CD4-positive, alpha-beta T cell (primary cell): ENCODE data around the gene FAM163B. TPM values are rescaled to one million over a fixed set of nuclear protein-coding genes. Genes with fewer than 3 reads are reported as not detected.

Experiments used
- ATAC-seq: fragments of 200-7000 bp; cut with Tn5 transposase; one replicate; pipeline ENCODE4 v1.10.0; 2022; ENCODE audit warnings: mild to moderate bottlenecking; ENCODE audit not compliant: poor library complexity
- CTCF ChIA-PET: fragments of 350-600 bp; sonication (Branson Sonifier 250); formaldehyde crosslinking; loops from one replicate; lab custom pipeline; 2021; ENCODE audit warnings: antibody characterized with exemption, inconsistent platforms; lab: Charles Lee
- POLR2A ChIA-PET: fragments of 350-600 bp; sonication (Branson Sonifier 250); formaldehyde crosslinking; loops from one replicate; lab custom pipeline; 2021; ENCODE audit warnings: antibody characterized with exemption, inconsistent platforms; lab: Charles Lee
- DNase-seq, 14 experiments: peaks; one replicate each; pipeline ENCODE4 v3.0.0-alpha.2; 2013 to 2020; ENCODE audit warnings: mixed read lengths in 2 of 14
- H3K27ac ChIP-seq, 2 donors: one replicate each; pipeline versions ENCODE4 v1.5.1 to v1.7.0; 2013; ENCODE audit warnings: low read length in 2 of 2, low read depth in 1 of 2, mild to moderate bottlenecking in 1 of 2
- H3K27me3 ChIP-seq, 2 experiments: 1 replicate in 1 of 2; 2 replicates in 1 of 2; pipeline versions ENCODE4 v1.6.1 to v1.7.0; 2013; ENCODE audit warnings: low read length in 2 of 2, control low read depth in 1 of 2, mild to moderate bottlenecking in 1 of 2, moderate library complexity in 1 of 2; ENCODE audit not compliant: insufficient read depth in 2 of 2, control insufficient read depth in 1 of 2
- H3K36me3 ChIP-seq: one replicate; pipeline ENCODE4 v1.6.1; 2013; ENCODE audit warnings: low read length, control low read depth; ENCODE audit not compliant: insufficient read depth
- H3K4me1 ChIP-seq: one replicate; pipeline ENCODE4 v1.6.1; 2013; ENCODE audit warnings: low read length, control low read depth; ENCODE audit not compliant: insufficient read depth
- H3K4me3 ChIP-seq: one replicate; pipeline ENCODE4 v1.5.1; 2013; ENCODE audit warnings: mild to moderate bottlenecking, low read length, moderate library complexity
- H3K9me3 ChIP-seq, 2 experiments: 1 replicate in 1 of 2; 2 replicates in 1 of 2; pipeline versions ENCODE4 v1.6.1 to v1.7.0; 2013; ENCODE audit warnings: low read length in 2 of 2, mild to moderate bottlenecking in 2 of 2, control low read depth in 1 of 2, moderate library complexity in 1 of 2; ENCODE audit not compliant: control insufficient read depth in 1 of 2, insufficient read depth in 1 of 2
- H3K27ac Mint-ChIP-seq: one replicate; pipeline ENCODE4 v1.8.0; 2020; ENCODE audit warnings: mixed read lengths
- H3K27me3 Mint-ChIP-seq: one replicate; pipeline ENCODE4 v1.8.0; 2021; ENCODE audit warnings: mixed read lengths
- H3K36me3 Mint-ChIP-seq: one replicate; pipeline ENCODE4 v1.8.0; 2021; ENCODE audit warnings: low read depth, mixed read lengths
- H3K4me1 Mint-ChIP-seq: one replicate; pipeline ENCODE4 v1.8.0; 2021; ENCODE audit warnings: low read depth, mixed read lengths
- H3K4me3 Mint-ChIP-seq: one replicate; pipeline ENCODE4 v1.8.0; 2020; ENCODE audit warnings: mild to moderate bottlenecking, mixed read lengths
- H3K9me3 Mint-ChIP-seq: one replicate; pipeline ENCODE4 v1.8.0; 2020; ENCODE audit warnings: mixed read lengths
- intact Hi-C, 2 experiments: fragments of 100-400 bp; cut with DNase I in 1 of 2; cut with micrococcal nuclease in 1 of 2; formaldehyde crosslinking; loops; one replicate each; pipeline versions ENCODE4 v1.15.1 to v1.9.0; 2023 to 2025; cut with DNase I, micrococcal nuclease
- total RNA-seq, 174 experiments: library from RNA in 2 of 174; stranded (reverse) in 2 of 174; gene quantifications; one replicate each; pipeline ENCODE4 v1.2.3 and lab custom pipeline; 2021 to 2026
- TF ChIP-seq, protein P1 (sequence below): fragments of 200-600 bp; IDR thresholded peaks from one replicate; pipeline ENCODE4 v1.8.0; 2022; ENCODE audit warnings: antibody characterized with exemption, mild to moderate bottlenecking

Gene FAM163B
- total RNA-seq, 2 experiments from 2014 or later: not detected

DNA sequence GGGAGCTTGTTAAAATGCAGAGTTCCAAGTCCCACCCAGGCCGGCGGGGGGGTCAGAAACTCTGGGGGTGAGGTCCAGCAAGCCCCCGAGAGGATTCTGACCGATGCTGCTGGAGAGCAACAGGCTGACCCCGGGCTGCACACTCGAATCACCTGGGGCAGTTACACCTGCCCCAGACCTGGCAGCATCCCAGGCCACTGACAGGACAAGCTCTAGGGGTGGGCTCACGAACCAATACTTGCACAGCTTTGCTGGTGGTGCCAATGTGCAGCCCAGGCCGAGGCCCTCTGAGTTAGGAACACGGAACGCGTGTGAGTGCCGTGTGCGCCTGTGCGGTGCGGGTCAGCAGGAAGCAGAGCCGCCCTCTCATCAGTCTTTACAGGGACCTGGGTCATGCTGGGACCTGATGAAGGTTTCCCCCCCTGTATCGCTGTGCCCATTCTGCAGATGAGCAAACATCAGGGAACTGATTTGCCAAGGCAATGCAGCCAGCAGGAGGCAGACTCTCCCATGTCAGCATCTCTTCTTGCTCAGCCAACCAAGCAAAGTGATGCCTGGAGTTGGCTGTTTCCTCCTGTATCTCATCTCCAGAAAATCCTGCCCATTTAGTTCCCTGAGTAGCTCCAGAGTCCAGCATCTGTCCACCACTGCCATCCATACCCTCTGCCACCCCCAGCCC, 16.3 kb downstream of the FAM163B start:
- no peaks in the 10 kb centered on the region for H3K4me1 ChIP-seq
- Mint-ChIP-seq H3K4me3 (no peak overlapping the region), H3K9me3 (peaks cover 9% of the 10 kb centered on the region), H3K27me3 (no peaks in the 10 kb centered on the region), H3K36me3 (no peaks in the 10 kb centered on the region), H3K27ac (no peak overlapping the region), H3K4me1 (no peaks in the 10 kb centered on the region)
- no peak overlapping the region for H3K4me3 ChIP-seq
- H3K27me3 ChIP-seq: no peaks in the 10 kb centered on the region
- DNase-seq (peak in 5 of 14 experiments; percentile 11 to 40 (median 23)), ATAC-seq (no peak)
- H3K27ac ChIP-seq: no peak overlapping the region
- intact Hi-C loops: no loop called here
- TF ChIP-seq, protein P1, sequence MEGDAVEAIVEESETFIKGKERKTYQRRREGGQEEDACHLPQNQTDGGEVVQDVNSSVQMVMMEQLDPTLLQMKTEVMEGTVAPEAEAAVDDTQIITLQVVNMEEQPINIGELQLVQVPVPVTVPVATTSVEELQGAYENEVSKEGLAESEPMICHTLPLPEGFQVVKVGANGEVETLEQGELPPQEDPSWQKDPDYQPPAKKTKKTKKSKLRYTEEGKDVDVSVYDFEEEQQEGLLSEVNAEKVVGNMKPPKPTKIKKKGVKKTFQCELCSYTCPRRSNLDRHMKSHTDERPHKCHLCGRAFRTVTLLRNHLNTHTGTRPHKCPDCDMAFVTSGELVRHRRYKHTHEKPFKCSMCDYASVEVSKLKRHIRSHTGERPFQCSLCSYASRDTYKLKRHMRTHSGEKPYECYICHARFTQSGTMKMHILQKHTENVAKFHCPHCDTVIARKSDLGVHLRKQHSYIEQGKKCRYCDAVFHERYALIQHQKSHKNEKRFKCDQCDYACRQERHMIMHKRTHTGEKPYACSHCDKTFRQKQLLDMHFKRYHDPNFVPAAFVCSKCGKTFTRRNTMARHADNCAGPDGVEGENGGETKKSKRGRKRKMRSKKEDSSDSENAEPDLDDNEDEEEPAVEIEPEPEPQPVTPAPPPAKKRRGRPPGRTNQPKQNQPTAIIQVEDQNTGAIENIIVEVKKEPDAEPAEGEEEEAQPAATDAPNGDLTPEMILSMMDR: no peak
- ChIA-PET CTCF (no interaction called here), POLR2A (no interaction called here)
- peaks cover 14 to 27% of the 10 kb centered on the region in 2 experiments for H3K9me3 ChIP-seq
- no peaks in the 10 kb centered on the region for H3K36me3 ChIP-seq

DNA sequence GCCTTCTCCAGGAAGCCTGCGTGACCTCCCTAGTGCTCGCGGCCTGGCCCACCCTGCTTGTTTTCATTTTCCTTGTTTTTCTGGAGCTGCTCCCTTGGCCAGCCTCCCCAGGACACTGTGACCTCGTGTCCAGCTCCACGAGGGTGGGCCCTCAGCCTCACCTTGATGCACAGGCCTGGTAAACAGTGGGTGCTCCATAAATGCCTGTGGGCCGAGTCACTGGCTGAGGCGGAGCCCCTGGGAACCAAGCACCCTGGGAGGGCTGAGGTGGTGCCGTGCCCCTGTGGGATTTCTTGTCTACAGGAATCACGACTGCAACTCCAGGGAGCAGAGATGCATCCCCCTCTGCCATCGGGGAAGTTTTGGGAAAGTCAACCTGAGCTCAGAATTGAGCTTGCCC, 17.2 kb downstream of the FAM163B start:
- Mint-ChIP-seq H3K27me3 (no peaks in the 10 kb centered on the region), H3K27ac (no peak overlapping the region), H3K9me3 (peaks cover 1% of the 10 kb centered on the region), H3K4me3 (no peak overlapping the region), H3K36me3 (no peaks in the 10 kb centered on the region), H3K4me1 (no peaks in the 10 kb centered on the region)
- Histone ChIP-seq H3K4me1 (no peaks in the 10 kb centered on the region), H3K36me3 (no peaks in the 10 kb centered on the region), H3K27me3 (no peaks in the 10 kb centered on the region), H3K9me3 (peaks cover 7 to 31% of the 10 kb centered on the region in 2 experiments), H3K27ac (no peak overlapping the region), H3K4me3 (no peak overlapping the region)
- TF ChIP-seq, protein P1: no peak
- DNase-seq (no peak), ATAC-seq (no peak)
- CTCF ChIA-PET: no interaction called here
- intact Hi-C loops: loop anchor here in 1 of 2 experiments (2.0 kb wide), 1 partner anchor 125 kb away; no protein-coding TSS in a partner anchor
- POLR2A ChIA-PET: no interaction called here

DNA sequence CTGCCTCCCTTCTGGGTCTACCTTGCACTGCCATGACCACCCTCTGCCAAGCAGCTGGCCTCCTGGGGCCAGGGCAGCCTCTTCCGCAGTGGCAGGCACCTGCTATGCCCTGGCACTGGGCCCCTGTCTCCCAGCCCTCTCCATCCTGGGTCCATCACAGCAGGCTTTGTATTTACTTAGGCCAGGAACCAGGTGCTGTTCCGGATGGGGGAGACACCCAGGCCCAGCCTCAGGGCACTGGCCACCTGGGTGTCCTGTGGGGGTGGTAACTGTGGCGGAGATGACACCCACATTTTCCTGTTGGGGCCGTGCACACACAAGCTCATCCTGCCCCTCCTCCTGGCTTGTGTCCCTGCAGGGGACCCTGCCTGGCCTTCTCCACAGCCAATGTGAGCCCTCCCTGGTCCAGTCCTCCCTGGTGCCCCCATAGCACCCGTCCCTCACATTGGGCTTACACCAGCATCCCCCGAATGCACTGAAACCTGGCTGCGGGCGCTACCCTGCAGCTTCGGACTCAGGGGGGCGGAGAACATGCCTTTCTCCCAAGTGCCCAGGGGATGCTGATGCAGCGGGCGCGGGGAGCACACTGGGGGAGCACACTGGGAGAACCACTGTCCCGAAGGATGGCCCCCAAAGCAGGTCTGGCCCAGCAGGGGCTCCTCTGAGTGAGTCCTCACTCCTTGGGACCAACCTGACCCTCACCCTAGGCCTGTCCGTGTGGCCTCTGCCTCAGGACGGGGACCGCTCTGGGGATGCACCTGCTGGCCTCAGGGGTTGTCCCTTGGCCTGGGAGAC, 17.9 kb downstream of the FAM163B start:
- ChIA-PET CTCF (no interaction called here), POLR2A (no interaction called here)
- no peaks in the 10 kb centered on the region for H3K4me1 Mint-ChIP-seq
- H3K36me3 Mint-ChIP-seq: no peaks in the 10 kb centered on the region
- TF ChIP-seq, protein P1: no peak
- Histone ChIP-seq H3K9me3 (peaks cover under 1 to 27% of the 10 kb centered on the region in 2 experiments), H3K36me3 (no peaks in the 10 kb centered on the region), H3K4me3 (no peak overlapping the region), H3K27me3 (peaks cover 0 to 5% of the 10 kb centered on the region in 2 experiments), H3K4me1 (no peaks in the 10 kb centered on the region), H3K27ac (no peak overlapping the region)
- no peak for DNase-seq
- H3K27ac Mint-ChIP-seq: no peak overlapping the region
- intact Hi-C loops: loop anchor here in 1 of 2 experiments (2.0 kb wide), 1 partner anchor 125 kb away; no protein-coding TSS in a partner anchor
- H3K4me3 Mint-ChIP-seq: no peak overlapping the region
- H3K27me3 Mint-ChIP-seq: no peaks in the 10 kb centered on the region
- no peaks in the 10 kb centered on the region for H3K9me3 Mint-ChIP-seq
- no peak for ATAC-seq
